GM19397 (cell line): ENCODE data around the gene VASP.

ENCODE experiments used
- ATAC-seq: cut with Tn5 transposase; IDR thresholded peaks from one replicate; pipeline ENCODE4 v1.9.1; 2021; ENCODE audit warnings: mild to moderate bottlenecking, moderate library complexity; ENCODE audit not compliant: unreplicated experiment

VASP gene

DNA sequence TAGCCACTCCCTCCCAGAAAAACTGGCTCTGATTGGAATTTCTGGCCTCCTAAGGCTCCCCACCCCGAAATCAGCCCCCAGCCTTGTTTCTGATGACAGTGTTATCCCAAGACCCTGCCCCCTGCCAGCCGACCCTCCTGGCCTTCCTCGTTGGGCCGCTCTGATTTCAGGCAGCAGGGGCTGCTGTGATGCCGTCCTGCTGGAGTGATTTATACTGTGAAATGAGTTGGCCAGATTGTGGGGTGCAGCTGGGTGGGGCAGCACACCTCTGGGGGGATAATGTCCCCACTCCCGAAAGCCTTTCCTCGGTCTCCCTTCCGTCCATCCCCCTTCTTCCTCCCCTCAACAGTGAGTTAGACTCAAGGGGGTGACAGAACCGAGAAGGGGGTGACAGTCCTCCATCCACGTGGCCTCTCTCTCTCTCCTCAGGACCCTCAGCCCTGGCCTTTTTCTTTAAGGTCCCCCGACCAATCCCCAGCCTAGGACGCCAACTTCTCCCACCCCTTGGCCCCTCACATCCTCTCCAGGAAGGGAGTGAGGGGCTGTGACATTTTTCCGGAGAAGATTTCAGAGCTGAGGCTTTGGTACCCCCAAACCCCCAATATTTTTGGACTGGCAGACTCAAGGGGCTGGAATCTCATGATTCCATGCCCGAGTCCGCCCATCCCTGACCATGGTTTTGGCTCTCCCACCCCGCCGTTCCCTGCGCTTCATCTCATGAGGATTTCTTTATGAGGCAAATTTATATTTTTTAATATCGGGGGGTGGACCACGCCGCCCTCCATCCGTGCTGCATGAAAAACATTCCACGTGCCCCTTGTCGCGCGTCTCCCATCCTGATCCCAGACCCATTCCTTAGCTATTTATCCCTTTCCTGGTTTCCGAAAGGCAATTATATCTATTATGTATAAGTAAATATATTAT lies 33.3 kb upstream of the VASP start:
- ATAC-seq, result no peak

DNA sequence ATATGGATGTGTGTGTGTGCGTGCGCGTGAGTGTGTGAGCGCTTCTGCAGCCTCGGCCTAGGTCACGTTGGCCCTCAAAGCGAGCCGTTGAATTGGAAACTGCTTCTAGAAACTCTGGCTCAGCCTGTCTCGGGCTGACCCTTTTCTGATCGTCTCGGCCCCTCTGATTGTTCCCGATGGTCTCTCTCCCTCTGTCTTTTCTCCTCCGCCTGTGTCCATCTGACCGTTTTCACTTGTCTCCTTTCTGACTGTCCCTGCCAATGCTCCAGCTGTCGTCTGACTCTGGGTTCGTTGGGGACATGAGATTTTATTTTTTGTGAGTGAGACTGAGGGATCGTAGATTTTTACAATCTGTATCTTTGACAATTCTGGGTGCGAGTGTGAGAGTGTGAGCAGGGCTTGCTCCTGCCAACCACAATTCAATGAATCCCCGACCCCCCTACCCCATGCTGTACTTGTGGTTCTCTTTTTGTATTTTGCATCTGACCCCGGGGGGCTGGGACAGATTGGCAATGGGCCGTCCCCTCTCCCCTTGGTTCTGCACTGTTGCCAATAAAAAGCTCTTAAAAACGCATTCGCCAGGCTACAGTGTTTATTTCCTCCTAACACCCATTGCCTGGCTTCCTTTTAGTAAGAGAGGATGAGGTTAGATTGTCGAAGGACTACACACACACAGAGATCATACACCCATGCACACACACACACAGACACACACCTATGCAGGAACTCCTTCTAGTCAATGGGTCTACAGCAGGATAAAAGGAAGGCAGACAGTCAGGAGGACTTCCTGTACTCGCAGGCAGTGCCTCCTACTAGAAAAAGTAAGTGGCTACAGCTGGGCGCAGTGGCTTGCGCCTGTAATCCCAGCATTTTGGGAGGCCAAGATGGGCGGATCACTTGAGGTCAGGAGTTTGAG lies 32.4 kb upstream of the VASP start:
- ATAC-seq, result no peak

DNA sequence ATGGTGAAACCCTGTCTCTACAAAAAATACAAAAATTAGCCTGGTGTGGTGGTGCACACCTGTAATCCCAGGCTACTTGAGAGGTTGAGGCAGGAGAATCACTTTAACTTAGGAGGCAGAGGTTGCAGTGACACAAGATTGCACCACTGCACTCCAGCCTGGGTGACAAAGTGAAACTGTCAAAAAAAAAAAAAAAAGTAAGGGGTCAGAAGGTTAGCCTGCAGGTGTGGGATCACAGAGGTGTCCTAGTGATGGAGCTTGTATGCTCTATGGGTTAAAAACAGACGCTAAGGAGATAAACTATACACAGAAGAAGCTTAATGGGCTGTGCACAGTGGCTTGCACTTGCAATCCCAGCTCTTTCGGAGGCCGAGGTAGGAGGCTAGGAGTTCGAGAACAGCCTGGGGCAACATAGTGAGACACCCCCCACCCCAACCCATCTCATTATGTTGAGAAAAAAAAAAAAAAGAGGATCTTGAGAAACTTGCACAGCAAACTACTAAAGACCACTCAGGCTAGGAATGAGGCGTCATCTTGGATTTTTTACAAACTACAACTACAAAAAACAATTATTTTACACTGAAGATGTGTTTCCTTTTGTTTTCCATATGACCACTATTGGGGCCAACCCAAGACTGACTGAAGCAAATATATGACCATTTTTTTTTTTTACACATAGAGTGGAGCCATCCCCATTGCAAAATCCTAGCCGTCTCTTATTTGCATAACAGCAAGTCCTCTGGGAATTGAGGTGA lies 31.6 kb upstream of the VASP start:
- ATAC-seq, result no peak

DNA sequence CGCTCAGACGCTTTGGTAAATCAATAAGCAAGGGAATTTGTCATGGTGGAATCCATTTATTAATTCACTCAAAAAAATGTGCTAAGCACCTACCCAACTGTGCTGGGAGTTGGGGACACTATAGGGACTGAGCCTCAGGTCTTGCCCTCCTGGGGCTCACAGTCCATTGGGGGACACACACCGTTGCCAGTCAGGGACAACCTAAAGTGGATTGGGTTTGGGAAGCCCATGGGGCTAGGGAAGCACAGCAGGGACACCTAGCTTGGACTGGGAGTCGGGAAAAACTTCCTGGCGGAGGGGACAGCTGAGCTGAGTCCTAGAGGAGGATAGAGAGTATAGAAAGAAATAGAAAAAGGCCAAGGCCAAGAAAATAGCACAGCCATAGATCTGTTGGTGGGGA lies 31.0 kb upstream of the VASP start:
- ATAC-seq, result no peak

DNA sequence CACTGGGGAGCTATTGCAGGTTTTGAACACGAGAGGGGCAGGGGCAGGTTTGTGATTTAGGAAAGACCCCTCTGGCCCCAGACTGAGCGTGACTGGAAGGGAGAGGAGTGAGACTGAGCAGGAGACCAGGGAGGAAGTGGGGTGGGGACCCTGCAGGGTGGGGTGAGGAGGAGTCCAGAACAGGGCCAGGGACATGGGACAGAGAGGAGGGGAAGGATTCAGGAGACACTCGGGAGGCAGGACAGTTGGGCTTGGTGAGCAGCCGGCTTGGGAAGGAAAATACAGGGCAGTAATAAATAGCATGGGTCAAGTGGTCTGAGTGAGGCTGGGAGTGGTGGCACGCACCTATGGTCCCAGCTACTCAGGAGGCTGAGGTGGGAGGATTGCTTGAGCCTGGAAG lies 30.1 kb upstream of the VASP start:
- ATAC-seq, result no peak

DNA sequence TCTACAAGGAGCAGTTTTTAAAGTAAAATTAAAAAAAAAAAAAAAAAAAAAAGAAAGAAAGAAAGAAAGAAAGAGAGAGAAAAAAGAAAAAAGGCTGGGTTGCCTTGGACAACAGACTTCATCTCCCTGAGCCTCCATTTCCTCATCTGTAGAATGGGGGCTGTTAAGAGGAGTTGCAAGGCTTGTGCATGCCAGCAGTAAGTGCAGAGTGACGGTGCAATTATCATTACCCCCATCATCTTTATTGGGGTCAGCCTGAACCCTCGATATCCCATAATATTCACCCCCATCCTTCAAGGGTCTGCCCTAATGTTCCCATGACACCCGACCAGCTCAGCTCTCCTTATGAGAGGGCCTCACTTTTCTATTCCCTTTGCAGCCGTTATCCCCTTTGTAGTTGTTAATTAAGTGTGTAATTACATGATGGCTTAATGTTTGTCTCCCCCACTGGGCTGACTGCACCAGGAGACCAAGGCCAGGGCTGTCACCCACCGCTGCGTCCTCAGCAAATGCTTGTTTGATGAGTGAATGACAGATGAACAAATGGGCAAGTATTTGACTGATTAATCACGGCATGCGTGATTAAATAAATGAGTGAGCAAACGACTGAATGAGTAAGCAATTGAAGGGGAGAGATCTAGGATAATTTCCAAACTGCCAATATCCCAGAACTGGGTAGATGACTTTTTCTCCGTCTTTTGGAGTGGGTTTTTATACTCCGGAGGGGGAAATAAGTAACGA lies 29.4 kb upstream of the VASP start:
- no peak for ATAC-seq

DNA sequence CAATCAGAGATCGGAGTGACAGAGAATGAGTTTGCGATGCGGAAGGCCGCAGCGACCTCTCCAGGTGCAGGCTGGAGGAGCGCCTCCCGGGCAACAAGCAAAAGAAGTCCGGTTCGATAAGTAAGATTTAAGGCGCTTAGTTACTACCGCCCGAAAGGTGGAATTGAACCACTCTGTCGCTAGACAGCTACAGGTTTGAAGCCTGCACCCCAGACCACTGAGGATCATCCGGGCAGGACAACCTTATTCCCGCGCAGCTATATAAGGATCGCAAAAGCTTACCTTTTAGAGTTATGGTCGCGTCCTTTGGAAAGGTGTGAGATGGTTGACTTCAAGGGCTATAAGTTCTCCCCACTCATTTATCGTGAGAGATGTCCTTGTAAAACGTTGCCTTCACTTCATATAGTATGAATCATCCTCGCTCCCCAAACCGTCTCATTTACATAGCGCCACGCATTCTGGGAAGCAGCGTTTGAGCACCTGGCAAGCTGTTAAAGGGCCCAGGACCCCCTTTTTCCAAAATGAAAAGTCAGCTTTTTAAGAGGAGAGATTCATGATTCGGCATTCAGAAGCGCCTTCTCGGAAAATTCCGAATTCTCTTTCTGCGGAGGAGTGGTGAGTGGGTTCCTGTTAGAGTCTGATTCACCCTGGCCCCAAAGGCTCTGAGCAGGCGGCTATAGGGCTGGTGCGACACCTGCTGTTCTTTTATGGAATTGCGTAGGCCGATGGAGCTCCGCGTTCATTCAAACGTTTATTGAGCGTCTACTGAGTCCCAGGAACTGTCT lies 28.6 kb upstream of the VASP start:
- peak; percentile 71 for ATAC-seq

DNA sequence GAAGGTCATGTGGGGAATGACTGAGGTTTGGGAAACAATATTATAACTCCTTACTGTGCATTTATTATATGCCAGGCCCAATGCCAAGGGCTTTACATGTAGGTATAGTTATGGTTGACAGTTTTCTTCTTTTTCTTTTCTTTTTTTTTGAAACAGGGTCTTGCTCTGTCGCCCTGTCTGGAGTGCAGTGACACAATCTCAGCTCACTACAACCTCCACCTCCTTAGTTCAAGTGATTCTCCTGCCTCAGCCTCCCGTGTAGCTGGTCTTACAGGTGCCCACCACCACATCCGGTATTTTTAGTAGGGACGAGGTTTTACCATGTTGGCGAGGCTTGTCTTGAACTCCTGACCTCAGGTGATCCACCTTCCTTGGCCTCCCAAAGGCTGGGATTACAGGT lies 24.2 kb upstream of the VASP start:
- no peak for ATAC-seq

DNA sequence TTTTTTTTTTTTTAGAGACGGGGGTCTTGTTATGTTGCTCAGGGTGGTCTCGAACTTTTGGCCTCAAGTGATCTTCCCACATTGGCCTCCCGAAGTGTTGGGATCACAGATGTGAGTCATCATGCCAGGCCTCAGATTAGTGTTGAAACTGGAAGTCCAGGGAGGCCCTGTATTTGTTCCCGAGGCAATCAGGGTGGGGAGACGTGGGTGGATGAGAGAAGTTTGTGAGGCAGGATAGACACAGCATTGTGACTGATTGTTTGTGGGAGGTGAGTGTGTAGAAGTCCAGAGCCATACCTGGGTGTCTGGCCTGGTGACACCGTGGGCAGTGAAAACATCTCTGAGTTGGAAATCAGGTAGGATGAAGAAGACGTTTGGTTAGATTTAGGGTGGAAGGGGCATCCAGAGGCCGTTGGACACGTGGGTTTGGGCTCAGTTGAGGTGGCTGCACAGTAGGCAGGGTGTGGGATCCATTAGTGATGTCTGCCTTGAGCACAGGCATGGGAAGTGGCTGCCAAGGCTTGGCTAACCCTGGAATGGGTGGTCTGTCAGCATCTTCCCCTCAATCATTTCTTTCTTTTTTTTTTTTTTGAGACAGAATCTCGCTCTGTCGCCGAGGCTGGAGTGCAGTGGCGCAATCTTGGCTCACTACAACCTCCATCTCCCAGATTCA lies 22.9 kb upstream of the VASP start:
- no peak for ATAC-seq

DNA sequence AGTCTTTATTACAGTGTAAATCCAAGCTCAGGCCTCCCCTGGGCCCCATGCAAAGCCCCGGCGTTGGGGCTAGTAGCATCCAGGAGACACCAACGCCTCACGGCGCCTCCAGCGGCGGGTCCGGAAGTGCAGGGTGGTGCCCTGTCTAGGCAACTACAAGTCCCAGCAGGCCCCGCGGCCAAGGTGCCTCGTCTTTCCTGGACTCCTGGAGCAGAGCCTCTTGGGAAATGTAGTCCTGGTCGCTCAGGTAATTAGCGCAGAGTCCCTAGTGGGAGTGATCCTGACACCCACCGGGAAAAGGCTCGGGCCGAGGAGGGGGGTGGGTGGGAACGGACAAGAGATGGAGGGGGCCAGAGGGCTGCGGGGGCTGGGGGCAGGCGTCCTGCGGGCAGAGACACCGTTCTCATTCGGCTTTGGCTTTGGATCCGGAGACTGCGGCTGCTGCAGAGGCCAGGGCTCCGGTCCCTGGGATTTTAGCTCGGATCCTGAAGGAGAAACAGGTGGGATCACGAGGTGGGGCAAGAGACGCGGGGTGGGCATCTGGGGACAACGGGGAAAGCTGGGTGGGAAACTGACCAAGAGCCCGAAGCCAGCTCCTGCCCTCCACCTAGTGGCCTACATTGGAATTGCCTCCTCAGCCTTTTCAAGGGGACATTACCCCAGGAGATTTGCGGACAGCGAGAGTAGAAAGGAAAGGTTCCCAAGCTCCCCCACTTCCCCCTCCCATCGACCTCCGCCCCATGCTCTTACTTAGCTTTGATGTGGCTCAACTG lies 21.8 kb upstream of the VASP start:
- ATAC-seq, result peak; percentile 94

DNA sequence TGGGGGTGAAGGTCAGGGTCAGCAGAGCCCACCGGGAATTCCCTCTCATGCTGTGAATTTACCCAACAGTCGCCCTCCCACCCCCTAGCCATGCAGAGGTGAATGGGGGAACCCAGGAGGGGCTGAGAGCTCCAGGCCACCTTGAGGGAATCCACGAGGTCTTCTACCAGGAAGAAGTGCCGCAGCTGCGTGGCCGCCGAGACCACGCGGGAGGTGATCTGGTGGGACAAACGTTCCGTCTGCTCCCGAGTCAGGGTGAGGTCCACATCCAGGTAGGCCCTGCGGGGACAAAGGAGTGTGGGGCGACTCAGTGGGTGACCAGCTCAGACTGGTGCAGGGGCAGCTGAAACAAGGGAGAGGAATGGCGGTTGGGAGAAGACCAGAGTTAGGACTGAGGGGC lies 18.6 kb upstream of the VASP start:
- no peak for ATAC-seq

DNA sequence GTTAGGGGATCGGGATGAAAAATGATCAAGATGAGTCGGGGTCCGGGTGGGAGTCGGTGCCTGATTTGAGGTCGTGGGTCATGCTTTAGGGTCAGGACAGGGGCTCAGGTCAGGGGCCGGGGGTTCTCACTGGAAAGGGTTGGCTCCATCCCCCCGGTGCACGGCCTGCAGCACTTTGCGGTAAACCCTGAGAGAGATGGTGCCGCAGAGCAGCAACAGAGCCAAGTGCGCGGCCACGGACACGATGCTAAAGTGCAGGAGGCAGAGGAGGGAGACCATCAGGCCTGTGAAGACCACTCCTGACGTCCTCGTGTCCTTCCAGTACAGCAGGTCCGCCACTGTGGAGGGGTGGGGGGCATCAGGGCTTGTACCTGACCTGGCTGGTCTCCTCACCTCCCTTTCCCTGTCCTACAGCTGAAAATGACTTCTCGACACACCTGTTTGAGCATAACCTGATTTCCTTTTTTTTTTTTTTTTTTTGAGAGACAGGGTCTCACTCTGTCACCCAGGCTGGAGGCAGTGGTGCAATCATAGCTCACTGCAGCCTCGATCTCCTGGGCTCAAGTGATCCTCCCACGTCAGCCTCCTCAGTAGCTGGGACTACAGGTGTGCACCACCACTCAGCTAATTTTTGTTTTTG lies 17.9 kb upstream of the VASP start:
- no peak for ATAC-seq

DNA sequence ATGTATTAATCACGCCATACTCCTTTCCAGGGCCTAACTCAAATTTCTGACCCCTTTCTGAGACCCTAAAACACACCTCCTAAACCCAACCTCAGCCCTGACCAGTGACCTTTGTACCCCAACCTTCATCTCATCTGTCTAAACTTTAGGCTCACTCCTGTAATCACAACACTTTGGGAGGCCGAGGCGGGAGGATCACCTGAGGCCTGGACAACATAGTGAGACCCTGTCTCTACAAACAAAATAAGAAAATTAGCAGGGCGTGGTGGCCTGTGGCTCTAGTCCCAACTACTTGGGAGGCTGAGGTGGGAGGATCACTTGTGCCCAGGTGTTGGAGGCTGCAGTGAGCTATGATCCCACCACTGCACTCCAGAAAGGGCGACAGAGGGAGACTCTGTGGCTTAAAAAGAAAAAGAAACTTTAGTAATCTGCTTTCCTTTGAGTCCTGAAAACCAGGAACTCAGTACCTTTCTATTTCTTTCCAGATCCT lies 15.1 kb upstream of the VASP start:
- no peak for ATAC-seq

DNA sequence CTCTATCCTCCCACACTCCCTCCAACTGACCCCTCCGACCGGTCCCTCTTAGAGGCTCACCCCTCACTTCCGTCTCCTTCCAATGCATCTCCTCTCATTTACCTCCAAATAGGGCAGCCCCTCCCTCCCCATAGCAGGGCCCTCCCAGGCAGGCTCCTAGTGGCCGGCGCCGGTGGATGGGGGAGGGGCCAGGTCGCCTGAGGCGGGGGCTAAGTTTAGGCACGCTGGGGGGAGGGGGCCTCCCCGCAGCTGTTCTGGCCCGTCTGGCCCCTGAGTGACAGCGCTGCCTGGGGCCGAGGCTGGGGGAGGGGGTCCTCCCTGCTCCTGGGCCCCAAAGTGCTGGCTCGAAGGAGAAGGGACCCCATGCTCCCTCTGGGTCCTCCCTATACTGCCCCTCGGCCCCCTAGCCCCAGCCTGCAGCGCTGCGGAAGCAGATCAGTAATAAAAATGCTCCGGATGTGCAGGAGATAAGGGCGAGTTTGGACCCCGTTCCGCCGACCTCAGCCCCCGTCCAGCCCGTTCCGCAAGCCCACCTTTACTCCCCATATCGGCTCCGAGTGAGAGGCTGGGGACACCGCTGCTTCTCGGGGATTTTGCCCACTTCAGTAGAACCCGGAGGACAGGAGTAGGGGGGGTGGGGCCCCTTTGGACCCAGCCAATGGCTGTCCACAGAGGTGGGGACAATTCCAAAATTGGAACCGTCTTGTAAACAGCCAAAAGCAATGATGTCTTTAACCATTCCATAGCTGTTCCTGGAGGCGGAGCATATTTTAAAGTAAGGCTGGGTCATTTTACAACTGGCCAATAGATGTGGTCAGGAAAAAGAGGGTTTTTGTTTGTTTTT lies 14.4 kb upstream of the VASP start:
- no peak for ATAC-seq

DNA sequence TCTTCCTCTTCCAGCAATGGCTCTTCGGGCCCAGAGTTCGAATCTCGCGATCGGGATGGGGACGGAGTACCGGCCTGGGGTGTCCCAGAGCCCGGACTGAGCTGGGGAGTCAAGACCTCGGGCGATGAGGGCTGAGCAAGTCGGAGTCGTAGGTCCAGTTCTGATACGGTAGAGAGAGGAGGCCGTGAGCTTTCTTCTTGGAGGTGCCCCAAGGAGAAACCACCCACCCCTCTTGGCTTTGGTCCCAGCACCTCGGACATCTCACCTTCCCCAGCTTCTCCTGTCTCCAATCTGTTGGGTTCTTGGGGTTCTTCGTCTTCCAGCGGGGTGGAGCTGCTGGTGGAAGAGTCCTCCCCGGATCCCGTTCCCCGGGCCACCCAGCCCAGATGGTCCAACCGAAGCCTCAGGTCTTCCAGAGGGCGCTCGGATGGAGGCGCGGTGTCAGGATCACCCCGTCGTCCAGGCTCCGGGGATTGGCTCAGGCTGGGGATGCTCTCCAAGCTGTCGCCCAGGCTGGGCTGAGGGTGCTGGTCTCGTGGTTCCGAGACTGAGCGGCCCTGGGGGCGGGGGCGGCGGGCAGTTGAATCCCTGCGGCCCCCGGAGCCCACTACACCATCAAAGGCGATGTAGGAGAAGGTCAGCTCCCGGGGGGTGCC lies 12.9 kb upstream of the VASP start:
- no peak for ATAC-seq

DNA sequence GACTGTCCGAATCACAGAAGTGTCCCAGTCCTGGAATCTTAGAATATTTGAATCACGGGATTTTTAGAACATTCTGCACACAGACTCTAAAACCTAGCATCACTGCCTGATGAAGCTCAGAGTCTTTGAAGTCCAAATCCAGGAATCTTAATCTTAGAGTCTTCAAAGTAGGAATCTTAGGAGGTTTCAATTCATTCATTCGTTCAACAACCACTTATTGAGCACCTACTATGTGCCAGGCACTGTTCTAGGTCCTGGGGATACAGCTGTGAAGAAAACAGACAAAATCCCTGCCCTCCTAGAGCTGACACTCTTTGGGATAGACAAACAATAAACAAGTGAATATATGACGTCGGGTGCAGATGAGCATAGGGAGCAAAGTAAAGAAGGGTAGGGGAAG lies 12.1 kb upstream of the VASP start:
- ATAC-seq, result no peak
